PC-9 (cell line): ENCODE data around the gene LIAS.

Source experiments
- EZH2 ChIP-seq: fragments of 200-600 bp; sonication (generic); IDR thresholded peaks from 2 replicates; pipeline ENCODE4 v1.8.0; 2017; ENCODE audit warnings: antibody characterized with exemption, low read depth
- TF ChIP-seq, protein P1 (sequence below): fragments of 200-600 bp; sonication (generic); conservative IDR thresholded peaks from 2 replicates; pipeline ENCODE4 v1.6.1; 2017; ENCODE audit warnings: mixed run types, antibody characterized with exemption, mild to moderate bottlenecking, moderate library complexity

GRCh38 chr4:39456946-39457763, 1.7 kb upstream of the LIAS start:
- TF ChIP-seq, protein P1, sequence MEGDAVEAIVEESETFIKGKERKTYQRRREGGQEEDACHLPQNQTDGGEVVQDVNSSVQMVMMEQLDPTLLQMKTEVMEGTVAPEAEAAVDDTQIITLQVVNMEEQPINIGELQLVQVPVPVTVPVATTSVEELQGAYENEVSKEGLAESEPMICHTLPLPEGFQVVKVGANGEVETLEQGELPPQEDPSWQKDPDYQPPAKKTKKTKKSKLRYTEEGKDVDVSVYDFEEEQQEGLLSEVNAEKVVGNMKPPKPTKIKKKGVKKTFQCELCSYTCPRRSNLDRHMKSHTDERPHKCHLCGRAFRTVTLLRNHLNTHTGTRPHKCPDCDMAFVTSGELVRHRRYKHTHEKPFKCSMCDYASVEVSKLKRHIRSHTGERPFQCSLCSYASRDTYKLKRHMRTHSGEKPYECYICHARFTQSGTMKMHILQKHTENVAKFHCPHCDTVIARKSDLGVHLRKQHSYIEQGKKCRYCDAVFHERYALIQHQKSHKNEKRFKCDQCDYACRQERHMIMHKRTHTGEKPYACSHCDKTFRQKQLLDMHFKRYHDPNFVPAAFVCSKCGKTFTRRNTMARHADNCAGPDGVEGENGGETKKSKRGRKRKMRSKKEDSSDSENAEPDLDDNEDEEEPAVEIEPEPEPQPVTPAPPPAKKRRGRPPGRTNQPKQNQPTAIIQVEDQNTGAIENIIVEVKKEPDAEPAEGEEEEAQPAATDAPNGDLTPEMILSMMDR, result no peak
- TF ChIP-seq EZH2, result no peak
